Tibial artery (tissue), 4 donors: Measurements from ENCODE around the gene ARHGAP8.

Experiments used
- DNase-seq, 2 donors: peaks; one replicate each; pipeline ENCODE4 v3.0.0-alpha.2; 2019
- H3K27ac ChIP-seq, 2 donors: fragments of 200-600 bp; sonication (generic) in 1 of 2; 1 replicate in 1 of 2; 2 replicates in 1 of 2; pipeline ENCODE4 v1.5.1; 2018 to 2019; ENCODE audit warnings: mild to moderate bottlenecking in 1 of 2
- H3K27me3 ChIP-seq, 2 donors: fragments of 200-600 bp; sonication (generic) in 1 of 2; one replicate each; pipeline versions ENCODE4 v1.5.1 to v1.6.0; 2016 to 2019
- H3K36me3 ChIP-seq, 3 donors: fragments of 200-600 bp; sonication (generic) in 2 of 3; one replicate each; pipeline ENCODE4 v1.5.1; 2016 to 2019; ENCODE audit warnings: mild to moderate bottlenecking in 2 of 3
- H3K4me1 ChIP-seq, 4 donors: fragments of 200-600 bp; sonication (generic) in 2 of 4; 1 replicate in 3 of 4; 2 replicates in 1 of 4; pipeline ENCODE4 v1.5.1; 2016 to 2019
- H3K4me3 ChIP-seq, 2 donors: fragments of 200-600 bp; sonication (generic) in 1 of 2; 1 replicate in 1 of 2; 2 replicates in 1 of 2; pipeline ENCODE4 v1.5.1; 2018 to 2019; ENCODE audit warnings: mild to moderate bottlenecking in 2 of 2
- H3K9me3 ChIP-seq, 3 donors: fragments of 200-600 bp; sonication (generic) in 1 of 3; one replicate each; pipeline ENCODE4 v1.5.1; 2016 to 2019
- CTCF ChIP-seq, 2 experiments: fragments of 200-600 bp in 1 of 2; fragments of 450-650 bp in 1 of 2; IDR thresholded peaks; one replicate each; pipeline ENCODE4 v1.5.1; 2017 to 2019; ENCODE audit warnings: antibody characterized with exemption in 2 of 2, mild to moderate bottlenecking in 1 of 2, moderate library complexity in 1 of 2
- intact Hi-C: fragments of 100-400 bp; cut with DNase I; formaldehyde crosslinking; loops from one replicate; pipeline ENCODE4 v1.15.0; 2023; ENCODE audit warnings: low total_unique reads

Gene ARHGAP8

GRCh38 chr22:44878483-44879300 is 126.3 kb downstream of the ARHGAP8 start:
- no peaks in the 10 kb centered on the region for H3K4me1 ChIP-seq
- no peak overlapping the region for H3K27ac ChIP-seq
- peak in 1 of 2 donors; percentile 50 for DNase-seq
- no peaks in the 10 kb centered on the region for H3K36me3 ChIP-seq
- no peak for TF ChIP-seq CTCF (IDR thresholded peaks at IDR 0.05)
- no peaks in the 10 kb centered on the region for H3K27me3 ChIP-seq
- intact Hi-C loops: no loop called here
- H3K4me3 ChIP-seq: no peak overlapping the region
- H3K9me3 ChIP-seq: peaks cover 0 to 13% (median 8%) of the 10 kb centered on the region in 3 donors

GRCh38 chr22:44879301-44879680 is 126.9 kb downstream of the ARHGAP8 start:
- H3K4me1 ChIP-seq: no peaks in the 10 kb centered on the region
- intact Hi-C loops: no loop called here
- DNase-seq: peak in 1 of 2 donors; percentile 48

GRCh38 chr22:44880610-44881290 is 128.4 kb downstream of the ARHGAP8 start:
- peak in 1 of 2 donors; percentile 35 for DNase-seq
- no peaks in the 10 kb centered on the region for H3K4me1 ChIP-seq
- TF ChIP-seq CTCF (IDR thresholded peaks at IDR 0.05): no peak
- H3K4me3 ChIP-seq: no peak overlapping the region
- intact Hi-C loops: no loop called here
- H3K36me3 ChIP-seq: no peaks in the 10 kb centered on the region
- H3K27ac ChIP-seq: no peak overlapping the region
- peaks cover 0 to 2% of the 10 kb centered on the region in 2 donors for H3K27me3 ChIP-seq
- peaks cover 0 to 13% (median 8%) of the 10 kb centered on the region in 3 donors for H3K9me3 ChIP-seq

More at GRCh38 chr22:44879301-44879680, 126.9 kb downstream of the ARHGAP8 start:
- H3K4me3 ChIP-seq: no peak overlapping the region
- no peaks in the 10 kb centered on the region for H3K27me3 ChIP-seq
- H3K36me3 ChIP-seq: no peaks in the 10 kb centered on the region
- peaks cover 0 to 13% (median 8%) of the 10 kb centered on the region in 3 donors for H3K9me3 ChIP-seq
- TF ChIP-seq CTCF (IDR thresholded peaks at IDR 0.05): no peak
- no peak overlapping the region for H3K27ac ChIP-seq

GRCh38 chr22:44881624-44882023 is 129.2 kb downstream of the ARHGAP8 start:
- intact Hi-C loops: no loop called here

More at GRCh38 chr22:44881624-44882023, 129.2 kb downstream of the ARHGAP8 start:
- no peak overlapping the region for H3K4me3 ChIP-seq
- peaks cover 0 to 13% (median 8%) of the 10 kb centered on the region in 3 donors for H3K9me3 ChIP-seq
- peaks cover 0 to 2% of the 10 kb centered on the region in 2 donors for H3K27me3 ChIP-seq
- no peaks in the 10 kb centered on the region for H3K36me3 ChIP-seq
- no peak for TF ChIP-seq CTCF (IDR thresholded peaks at IDR 0.05)
- DNase-seq: peak in 1 of 2 donors; percentile 46
- no peak overlapping the region for H3K27ac ChIP-seq
- H3K4me1 ChIP-seq: no peaks in the 10 kb centered on the region
